Measurements from ENCODE around the gene UBTD1.

UBTD1 gene

GRCh38 chr10:97503406-97503805 lies 4.7 kb downstream of the UBTD1 start:
- no peak for TF ChIP-seq CTCF (IDR thresholded peaks at IDR 0.05; ENCODE audit: control insufficient read depth, insufficient read depth, low read depth, low read length, missing control alignments)
- DNase-seq (ENCODE audit: low read depth) = no peak

GRCh38 chr10:97505152-97505551 lies 6.4 kb downstream of the UBTD1 start:
- TF ChIP-seq CTCF (IDR thresholded peaks at IDR 0.05; ENCODE audit: control insufficient read depth, insufficient read depth, low read depth, low read length, missing control alignments) = no peak
- DNase-seq (ENCODE audit: low read depth) = no peak
- H3K4me3 ChIP-seq (ENCODE audit: control insufficient read depth, low read depth, low read length) = no peak overlapping the region

More at GRCh38 chr10:97503406-97503805, 4.7 kb downstream of the UBTD1 start:
- no peak overlapping the region for H3K4me3 ChIP-seq (ENCODE audit: control insufficient read depth, low read depth, low read length)

GRCh38 chr10:97506199-97506991 lies 7.7 kb downstream of the UBTD1 start:
- H3K4me3 ChIP-seq (ENCODE audit: control insufficient read depth, low read depth, low read length) = no peak overlapping the region
- no peak for DNase-seq (ENCODE audit: low read depth)
- no peak for TF ChIP-seq CTCF (IDR thresholded peaks at IDR 0.05; ENCODE audit: control insufficient read depth, insufficient read depth, low read depth, low read length, missing control alignments)

- no peak for DNase-seq (ENCODE audit: low read depth)
- H3K4me3 ChIP-seq (ENCODE audit: control insufficient read depth, low read depth, low read length) = no peak overlapping the region
- no peak for TF ChIP-seq CTCF (IDR thresholded peaks at IDR 0.05; ENCODE audit: control insufficient read depth, insufficient read depth, low read depth, low read length, missing control alignments)
These were observed 9.6 kb downstream of the UBTD1 start for GRCh38 chr10:97508342-97508741.

GRCh38 chr10:97509120-97509680 lies 10.5 kb downstream of the UBTD1 start:
- no peak overlapping the region for H3K4me3 ChIP-seq (ENCODE audit: control insufficient read depth, low read depth, low read length)
- TF ChIP-seq CTCF (IDR thresholded peaks at IDR 0.05; ENCODE audit: control insufficient read depth, insufficient read depth, low read depth, low read length, missing control alignments) = no peak
- DNase-seq (ENCODE audit: low read depth) = no peak

GRCh38 chr10:97510686-97511085 lies 12.0 kb downstream of the UBTD1 start:
- TF ChIP-seq CTCF (IDR thresholded peaks at IDR 0.05; ENCODE audit: control insufficient read depth, insufficient read depth, low read depth, low read length, missing control alignments) = no peak
- H3K4me3 ChIP-seq (ENCODE audit: control insufficient read depth, low read depth, low read length) = no peak overlapping the region
- no peak for DNase-seq (ENCODE audit: low read depth)
